Measurements from ENCODE around the gene LPCAT2.
A peak's percentile ranks its signal among the peaks of the same experiment; 100 is the strongest.

Gene LPCAT2

GRCh38 chr16:55508941-55509931 is at the start of gene LPCAT2:
Gene LPCAT2 (plus strand): TSS chr16:55509072. CDS start chr16:55509182, 110 bp downstream.
- peak; percentile 80 for DNase-seq (ENCODE audit: low spot score)

GRCh38 chr16:55462241-55462640 is 46.6 kb upstream of the LPCAT2 start:
- DNase-seq (ENCODE audit: low spot score), result no peak

GRCh38 chr16:55464375-55464774 is 44.5 kb upstream of the LPCAT2 start:
- DNase-seq (ENCODE audit: low spot score), result no peak

GRCh38 chr16:55465077-55465896 is 43.6 kb upstream of the LPCAT2 start:
- DNase-seq (ENCODE audit: low spot score), result peak; percentile 86

GRCh38 chr16:55466209-55466608 is 42.7 kb upstream of the LPCAT2 start:
- no peak for DNase-seq (ENCODE audit: low spot score)

GRCh38 chr16:55467898-55468297 is 41.0 kb upstream of the LPCAT2 start:
- no peak for DNase-seq (ENCODE audit: low spot score)

GRCh38 chr16:55468352-55468990 is 40.4 kb upstream of the LPCAT2 start:
- no peak for DNase-seq (ENCODE audit: low spot score)

GRCh38 chr16:55469821-55470532 is 38.9 kb upstream of the LPCAT2 start:
- DNase-seq (ENCODE audit: low spot score), result no peak

GRCh38 chr16:55470533-55471371 is 38.1 kb upstream of the LPCAT2 start:
- no peak for DNase-seq (ENCODE audit: low spot score)

GRCh38 chr16:55471448-55472097 is 37.3 kb upstream of the LPCAT2 start:
- DNase-seq (ENCODE audit: low spot score), result peak; percentile 63

- DNase-seq (ENCODE audit: low spot score), result no peak
These were observed 35.3 kb upstream of the LPCAT2 start for GRCh38 chr16:55473587-55473986.

- DNase-seq (ENCODE audit: low spot score), result no peak
These were observed 34.1 kb upstream of the LPCAT2 start for GRCh38 chr16:55474821-55475220.

- no peak for DNase-seq (ENCODE audit: low spot score)
These were observed 33.0 kb upstream of the LPCAT2 start for GRCh38 chr16:55475919-55476318.

- no peak for DNase-seq (ENCODE audit: low spot score)
These were observed 32.0 kb upstream of the LPCAT2 start for GRCh38 chr16:55476625-55477533.

- DNase-seq (ENCODE audit: low spot score), result no peak
These were observed 31.1 kb upstream of the LPCAT2 start for GRCh38 chr16:55477736-55478135.

- peak; percentile 70 for DNase-seq (ENCODE audit: low spot score)
These were observed 29.9 kb upstream of the LPCAT2 start, which contains the start of gene MMP2 for GRCh38 chr16:55478827-55479429. Gene MMP2 (plus strand): TSS chr16:55479198. CDS start chr16:55479480, 282 bp downstream.

- no peak for DNase-seq (ENCODE audit: low spot score)
These were observed 29.3 kb upstream of the LPCAT2 start for GRCh38 chr16:55479430-55480140.

- DNase-seq (ENCODE audit: low spot score), result no peak
These were observed 28.6 kb upstream of the LPCAT2 start for GRCh38 chr16:55480228-55480655.
